Measurements from ENCODE around the gene SLC15A1.

The SLC15A1 gene

DNA sequence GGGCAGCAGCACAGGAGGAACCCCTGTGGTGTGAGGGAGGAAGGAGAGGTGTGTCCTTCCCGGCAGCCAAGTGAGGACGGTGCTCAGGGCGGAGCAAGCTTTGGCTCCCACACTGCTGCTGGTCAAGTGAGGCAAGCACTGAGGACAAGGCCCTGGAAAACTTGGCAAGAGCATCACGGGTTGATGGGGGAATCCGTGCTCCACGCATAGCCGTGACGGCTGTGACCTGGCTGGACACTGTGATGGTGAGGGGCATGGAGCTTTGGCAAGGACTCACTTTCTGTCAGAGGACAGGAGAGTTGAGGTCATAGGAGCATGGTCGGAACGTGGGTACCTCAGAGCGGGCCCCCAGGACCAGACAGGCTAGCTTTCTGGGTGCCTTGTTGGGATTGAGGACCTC is 29.0 kb upstream of the SLC15A1 start:
- no peak for DNase-seq (ENCODE audit: extremely low read depth, low read depth)
- TF ChIP-seq, protein P1, sequence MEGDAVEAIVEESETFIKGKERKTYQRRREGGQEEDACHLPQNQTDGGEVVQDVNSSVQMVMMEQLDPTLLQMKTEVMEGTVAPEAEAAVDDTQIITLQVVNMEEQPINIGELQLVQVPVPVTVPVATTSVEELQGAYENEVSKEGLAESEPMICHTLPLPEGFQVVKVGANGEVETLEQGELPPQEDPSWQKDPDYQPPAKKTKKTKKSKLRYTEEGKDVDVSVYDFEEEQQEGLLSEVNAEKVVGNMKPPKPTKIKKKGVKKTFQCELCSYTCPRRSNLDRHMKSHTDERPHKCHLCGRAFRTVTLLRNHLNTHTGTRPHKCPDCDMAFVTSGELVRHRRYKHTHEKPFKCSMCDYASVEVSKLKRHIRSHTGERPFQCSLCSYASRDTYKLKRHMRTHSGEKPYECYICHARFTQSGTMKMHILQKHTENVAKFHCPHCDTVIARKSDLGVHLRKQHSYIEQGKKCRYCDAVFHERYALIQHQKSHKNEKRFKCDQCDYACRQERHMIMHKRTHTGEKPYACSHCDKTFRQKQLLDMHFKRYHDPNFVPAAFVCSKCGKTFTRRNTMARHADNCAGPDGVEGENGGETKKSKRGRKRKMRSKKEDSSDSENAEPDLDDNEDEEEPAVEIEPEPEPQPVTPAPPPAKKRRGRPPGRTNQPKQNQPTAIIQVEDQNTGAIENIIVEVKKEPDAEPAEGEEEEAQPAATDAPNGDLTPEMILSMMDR (IDR thresholded peaks at IDR 0.05; ENCODE audit: low read depth, low read length, missing control alignments), result no peak
- H3K4me3 ChIP-seq (replicated peaks; ENCODE audit: low read depth, low read length), result no peak overlapping the region

DNA sequence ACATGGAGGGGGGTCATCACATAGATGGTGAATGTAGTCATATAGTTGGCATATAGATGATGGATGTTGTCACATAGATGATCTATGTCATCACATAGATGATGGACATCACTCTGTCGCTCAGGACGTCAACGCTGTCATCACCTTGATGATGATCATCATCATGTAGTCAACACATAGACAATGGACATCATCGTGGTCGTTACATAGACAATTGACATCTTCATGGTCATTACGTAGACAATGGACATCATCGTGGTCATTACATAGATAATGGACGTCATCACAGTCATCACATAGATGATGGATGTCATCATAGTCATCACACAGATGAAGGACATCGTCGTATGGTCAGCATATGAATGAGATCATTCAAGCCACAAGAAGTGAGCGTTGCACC is 28.6 kb upstream of the SLC15A1 start:
- DNase-seq (ENCODE audit: extremely low read depth, low read depth), result no peak
- TF ChIP-seq, protein P1 (IDR thresholded peaks at IDR 0.05; ENCODE audit: low read depth, low read length, missing control alignments), result no peak
- no peak overlapping the region for H3K4me3 ChIP-seq (replicated peaks; ENCODE audit: low read depth, low read length)

DNA sequence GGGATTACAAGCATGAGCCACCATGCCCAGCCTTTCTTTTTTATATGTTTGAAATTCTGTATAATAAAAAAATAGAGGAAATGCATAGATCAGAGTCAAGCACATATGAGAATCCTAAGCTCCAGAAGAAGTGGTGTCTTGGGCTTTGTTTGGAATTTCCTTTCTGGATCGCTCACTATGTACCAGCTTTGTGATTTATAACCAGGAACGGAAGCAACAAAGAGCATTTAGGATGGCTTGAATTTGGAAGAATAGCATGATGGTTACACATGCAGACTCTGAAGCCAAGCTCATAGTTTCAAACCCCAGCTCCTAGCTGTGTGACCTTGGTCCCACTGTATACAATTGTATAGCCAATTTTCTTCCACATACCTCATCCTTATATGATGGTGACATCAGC is 28.0 kb upstream of the SLC15A1 start:
- no peak for DNase-seq (ENCODE audit: extremely low read depth, low read depth)
- H3K4me3 ChIP-seq (replicated peaks; ENCODE audit: low read depth, low read length), result no peak overlapping the region
- TF ChIP-seq, protein P1 (IDR thresholded peaks at IDR 0.05; ENCODE audit: low read depth, low read length, missing control alignments), result no peak

DNA sequence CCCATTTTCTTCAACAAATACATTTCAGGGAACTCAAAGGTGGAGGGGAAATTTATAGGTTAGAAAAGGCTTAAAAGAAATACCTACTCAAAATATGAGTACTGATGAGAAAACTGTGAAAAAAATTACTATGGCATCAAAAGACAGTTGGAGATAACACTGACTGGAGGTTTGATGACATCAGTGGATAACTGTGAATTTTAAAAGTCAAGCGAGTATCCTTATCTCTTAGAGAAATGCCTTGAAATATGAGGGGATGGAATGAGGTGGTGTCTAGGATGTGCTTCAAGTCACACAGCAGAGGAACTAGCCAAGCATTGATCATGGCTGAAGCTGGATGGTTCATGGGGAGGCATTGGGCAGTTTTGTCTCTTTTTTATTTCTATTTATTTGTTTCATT is 27.2 kb upstream of the SLC15A1 start:
- TF ChIP-seq, protein P1 (IDR thresholded peaks at IDR 0.05; ENCODE audit: low read depth, low read length, missing control alignments), result no peak
- H3K4me3 ChIP-seq (replicated peaks; ENCODE audit: low read depth, low read length), result no peak overlapping the region
- DNase-seq (ENCODE audit: extremely low read depth, low read depth), result no peak

DNA sequence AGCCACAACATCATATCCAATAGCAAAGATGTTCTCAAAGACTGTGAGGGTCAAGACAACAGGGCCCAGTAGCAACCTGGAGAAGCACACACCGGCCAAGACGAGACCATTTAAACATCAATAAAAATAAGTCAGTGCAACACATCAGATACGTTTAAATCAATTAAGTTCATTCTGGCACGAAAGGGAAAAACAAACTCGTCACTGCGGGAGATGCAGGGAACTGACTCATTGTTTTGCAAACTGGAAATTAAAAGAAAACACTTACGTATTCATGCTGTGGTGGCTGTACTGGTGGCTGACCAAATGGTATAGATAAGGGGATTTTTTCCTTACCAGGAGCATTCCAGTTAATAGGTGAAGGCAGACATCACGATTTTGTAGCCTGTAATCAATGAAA is 26.3 kb upstream of the SLC15A1 start:
- H3K4me3 ChIP-seq (replicated peaks; ENCODE audit: low read depth, low read length), result no peak overlapping the region
- DNase-seq (ENCODE audit: extremely low read depth, low read depth), result no peak
- TF ChIP-seq, protein P1 (IDR thresholded peaks at IDR 0.05; ENCODE audit: low read depth, low read length, missing control alignments), result no peak

DNA sequence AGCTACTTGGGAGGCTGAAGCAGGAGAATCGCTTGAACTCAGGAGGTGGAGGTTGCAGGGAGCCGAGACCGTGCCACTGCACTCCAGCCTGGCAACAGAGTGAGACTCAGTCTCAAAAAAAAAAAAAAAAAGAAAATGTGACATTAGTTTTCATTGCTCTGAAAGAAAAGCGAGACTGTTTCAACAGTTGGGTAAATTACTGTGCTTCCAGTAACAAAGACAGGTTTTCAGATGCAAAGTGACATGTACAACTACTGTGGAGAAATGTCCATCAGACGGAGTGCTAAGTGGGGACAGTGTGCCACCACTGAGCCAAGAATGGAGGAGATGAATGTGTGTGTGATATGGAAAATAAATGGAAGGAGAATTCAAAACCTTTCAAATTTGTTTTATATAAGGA is 24.2 kb upstream of the SLC15A1 start:
- no peak overlapping the region for H3K4me3 ChIP-seq (replicated peaks; ENCODE audit: low read depth, low read length)
- TF ChIP-seq, protein P1 (IDR thresholded peaks at IDR 0.05; ENCODE audit: low read depth, low read length, missing control alignments), result no peak
- no peak for DNase-seq (ENCODE audit: extremely low read depth, low read depth)

DNA sequence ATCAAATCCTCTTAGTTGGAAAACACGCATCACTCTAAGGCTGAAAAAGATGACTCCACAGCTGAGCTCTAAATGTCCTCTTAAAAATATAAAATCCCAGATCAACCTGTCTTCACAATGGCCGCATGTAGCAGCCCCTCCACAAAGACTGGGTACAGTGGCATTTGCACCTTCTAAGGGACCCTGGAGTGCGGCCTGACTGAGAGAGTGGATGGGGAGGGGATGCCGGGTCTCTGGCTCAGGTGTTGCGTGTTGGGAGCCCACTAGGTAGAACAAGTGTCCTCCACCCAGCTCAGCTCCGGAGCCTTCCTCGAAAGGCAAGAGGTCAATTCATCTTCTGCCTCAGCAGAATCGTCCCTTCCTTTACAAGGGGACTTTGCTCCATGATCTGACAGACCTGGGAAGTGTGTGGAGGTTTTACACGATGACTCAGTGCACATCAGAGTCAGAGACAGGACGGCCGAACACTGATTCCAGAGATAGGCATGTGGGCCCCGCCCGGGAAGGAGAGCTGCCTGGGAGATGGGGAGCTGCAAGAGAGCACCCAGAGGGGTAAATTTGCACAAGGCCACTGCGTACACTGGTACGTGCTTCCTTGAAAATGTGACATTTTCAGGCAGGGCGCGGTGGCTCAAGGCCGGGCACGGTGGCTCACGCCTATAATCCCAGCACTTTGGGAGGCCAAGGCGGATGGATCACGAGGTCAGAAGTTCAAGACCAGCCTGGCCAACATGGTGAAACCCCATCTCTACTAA is 23.5 kb upstream of the SLC15A1 start:
- TF ChIP-seq, protein P1 (IDR thresholded peaks at IDR 0.05; ENCODE audit: low read depth, low read length, missing control alignments), result no peak
- no peak for DNase-seq (ENCODE audit: extremely low read depth, low read depth)

More for the DNA sequence above, 23.5 kb upstream of the SLC15A1 start:
- no peak overlapping the region for H3K4me3 ChIP-seq (replicated peaks; ENCODE audit: low read depth, low read length)

All from HFF-Myc (cell line).